Measurements from ENCODE around the gene DLGAP1. TPM values are rescaled to one million over a fixed set of nuclear protein-coding genes. Genes with fewer than 3 reads are reported as not detected.

The DLGAP1 gene
- polyA plus RNA-seq, 4 donors, result 3.9 to 7.5 (median 5.2) TPM

DNA sequence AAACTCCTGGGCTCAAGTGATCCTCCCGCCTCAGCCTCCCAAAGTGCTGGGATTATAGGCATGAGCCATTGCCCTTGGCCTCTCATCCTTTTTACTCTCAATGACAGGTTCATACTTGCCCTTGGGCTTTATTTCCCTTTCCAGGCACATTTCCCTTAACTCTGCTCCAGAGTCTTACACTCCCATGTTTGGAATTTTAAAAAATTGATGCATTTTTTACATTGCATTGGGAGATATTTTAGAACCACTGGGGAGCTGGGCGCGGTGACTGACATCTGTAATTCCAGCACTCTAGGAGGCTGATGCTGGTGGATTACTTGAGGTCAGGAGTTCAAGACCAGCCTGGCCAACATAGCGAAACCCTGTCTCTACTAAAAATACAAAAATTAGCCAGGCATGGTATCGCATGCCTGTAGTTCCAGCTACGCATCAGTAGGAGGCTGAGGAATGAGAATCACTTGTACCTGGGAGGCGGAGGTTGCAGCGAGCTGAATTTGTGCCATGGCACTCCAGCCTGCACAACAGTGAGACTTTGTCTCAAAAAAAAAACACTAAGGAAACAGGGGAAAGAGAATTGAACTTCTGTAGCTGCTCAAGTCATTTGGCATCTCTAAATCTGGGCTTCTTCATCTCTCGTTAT lies 986.9 kb downstream of the DLGAP1 start:
- DNase-seq (ENCODE audit: low read depth in 4 of 4, low spot score in 3 of 4), result no peak

DNA sequence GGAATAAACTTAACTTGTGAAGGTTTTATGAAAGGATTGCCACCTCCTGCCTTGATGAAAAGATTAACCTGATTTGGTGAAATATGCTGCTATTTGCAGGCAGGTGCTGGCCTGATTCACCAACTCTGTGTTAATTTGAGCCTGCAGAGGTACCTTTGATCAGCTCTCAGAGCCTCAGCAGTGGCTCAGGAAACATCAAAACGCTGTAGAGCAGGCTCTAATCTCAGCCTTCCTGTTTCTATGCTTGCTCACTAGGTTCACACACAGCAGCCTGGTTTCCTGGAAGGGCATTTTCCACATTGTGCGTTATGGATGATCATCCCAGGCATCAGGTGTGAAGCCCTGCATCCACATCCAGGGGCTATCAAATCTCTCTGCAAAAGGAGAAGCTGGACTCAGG lies 988.2 kb downstream of the DLGAP1 start:
- no peak for DNase-seq (ENCODE audit: low read depth in 4 of 4, low spot score in 3 of 4)

DNA sequence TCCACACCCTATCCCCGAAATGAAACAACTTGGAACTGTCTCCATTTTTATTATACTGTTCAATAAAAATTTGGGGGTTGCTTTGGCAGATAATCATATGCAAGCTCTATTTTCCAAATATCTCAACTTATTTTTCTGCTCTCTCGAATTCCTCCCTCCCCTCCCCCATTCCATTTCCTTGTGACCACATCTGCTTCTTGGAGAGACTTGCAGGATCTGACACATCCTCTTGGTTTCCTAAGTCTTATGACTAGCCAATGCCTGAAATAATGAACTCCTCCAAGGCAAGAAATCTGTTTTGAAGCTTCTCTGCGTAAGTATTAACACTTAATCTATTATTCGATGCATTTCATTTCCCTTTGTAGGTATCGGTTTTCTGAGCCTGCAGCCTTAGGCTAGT lies 989.1 kb downstream of the DLGAP1 start:
- no peak for DNase-seq (ENCODE audit: low read depth in 4 of 4, low spot score in 3 of 4)

DNA sequence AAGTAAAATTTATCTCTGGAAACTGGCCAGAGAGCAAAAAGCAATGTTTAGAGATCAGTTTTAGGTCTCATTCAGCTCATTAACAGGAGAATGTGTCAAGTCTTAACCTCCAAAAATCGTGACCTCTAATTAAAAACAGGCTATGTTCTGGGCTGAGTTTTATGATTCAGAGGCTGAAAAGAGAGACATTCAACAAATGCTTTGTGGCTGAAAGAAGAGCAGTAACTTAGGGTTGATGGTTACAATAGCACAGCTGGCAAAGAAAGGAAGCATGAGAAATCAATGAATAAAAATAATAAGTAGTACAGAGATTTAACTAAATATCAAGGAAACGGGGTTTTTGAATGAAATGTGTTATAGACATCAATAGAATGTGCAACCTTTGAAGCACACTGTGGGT lies 992.1 kb downstream of the DLGAP1 start:
- no peak for DNase-seq (ENCODE audit: low read depth in 4 of 4, low spot score in 3 of 4)

DNA sequence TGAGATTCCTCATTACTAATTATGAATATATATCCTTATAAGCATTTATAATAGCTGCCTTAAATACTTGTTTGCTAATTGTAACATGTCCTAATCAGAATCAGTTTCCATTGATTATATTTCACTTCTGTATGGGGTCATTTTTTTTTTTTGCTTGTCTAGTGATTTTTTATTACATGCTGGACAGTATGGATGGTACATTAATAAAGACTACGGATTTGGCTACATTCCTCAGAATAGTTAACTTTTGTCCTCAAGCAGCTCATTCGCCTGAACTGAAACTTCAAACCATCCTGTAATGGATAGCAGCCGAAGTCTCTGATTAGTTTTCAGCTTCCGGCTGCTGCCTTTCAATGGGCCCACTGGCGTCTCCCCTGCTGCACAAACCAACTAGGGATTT lies 993.4 kb downstream of the DLGAP1 start:
- no peak for DNase-seq (ENCODE audit: low read depth in 4 of 4, low spot score in 3 of 4)

DNA sequence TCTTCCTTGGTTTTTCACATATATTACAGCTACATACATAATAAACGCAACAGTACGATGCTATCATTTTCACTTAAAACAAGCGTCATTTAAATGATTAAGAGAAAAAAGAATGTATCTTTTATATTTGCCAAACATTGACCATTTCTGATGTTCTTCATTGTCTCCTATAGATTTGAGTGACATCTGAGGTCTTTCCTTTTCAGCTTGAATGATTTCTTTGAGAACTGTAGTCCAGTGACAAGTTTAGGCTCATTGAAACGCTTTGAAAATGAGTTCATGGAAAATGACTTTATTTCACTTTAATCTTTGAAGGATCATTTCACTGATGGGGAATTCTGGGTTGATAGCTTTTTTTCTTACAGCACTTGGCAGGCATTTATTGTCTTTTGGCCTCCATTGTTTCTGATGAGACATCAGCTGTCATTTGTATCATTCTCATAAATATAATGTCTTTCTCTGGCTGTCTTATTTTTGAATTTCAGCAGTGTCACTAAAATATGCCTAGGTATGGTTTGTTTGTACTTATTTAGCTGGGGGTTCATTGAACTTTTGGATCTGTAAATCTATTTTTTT lies 994.2 kb downstream of the DLGAP1 start:
- no peak for DNase-seq (ENCODE audit: low read depth in 4 of 4, low spot score in 3 of 4)

DNA sequence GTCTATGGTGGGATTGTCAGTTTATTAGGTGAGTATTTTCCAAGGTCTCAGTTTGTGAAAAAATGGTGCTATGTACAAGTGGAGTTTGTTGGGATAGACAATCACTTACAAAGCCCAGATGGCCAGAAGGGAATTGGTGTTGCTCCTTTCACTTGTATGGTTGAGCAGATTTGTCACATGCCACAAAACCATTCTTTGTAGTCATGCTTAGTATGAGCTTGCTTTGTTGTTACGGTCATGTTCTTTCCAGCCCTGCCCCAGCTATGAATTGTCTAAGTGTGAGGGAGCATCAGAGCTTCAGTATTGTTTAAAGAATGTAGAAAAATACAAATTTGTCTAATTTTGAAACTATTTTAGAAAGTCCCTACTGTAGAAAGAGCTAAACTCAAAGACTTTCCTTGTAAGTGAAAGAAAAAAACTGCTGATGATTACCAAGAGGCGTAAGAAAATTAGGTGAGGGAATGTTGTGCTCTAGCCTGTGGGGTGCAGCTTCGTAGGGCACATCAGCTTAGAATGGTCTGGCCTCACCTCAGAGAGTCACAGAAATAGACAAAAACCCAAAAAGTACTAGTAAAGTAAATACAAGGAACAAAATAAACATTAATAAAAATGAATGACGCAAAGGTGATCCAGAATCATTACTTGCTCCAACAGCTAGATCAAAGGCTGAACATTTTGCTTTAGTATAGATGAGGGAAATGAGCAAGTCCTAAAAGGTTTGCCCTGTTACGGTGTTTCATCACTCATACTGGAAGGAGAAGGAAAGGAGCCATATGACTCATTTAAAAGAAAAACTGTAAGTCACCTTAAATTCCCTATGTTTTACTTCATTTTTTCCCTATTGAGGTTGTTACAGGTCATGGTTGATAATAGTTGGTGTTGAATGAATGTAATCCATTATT lies 995.9 kb downstream of the DLGAP1 start:
- no peak for DNase-seq (ENCODE audit: low read depth in 4 of 4, low spot score in 3 of 4)

DNA sequence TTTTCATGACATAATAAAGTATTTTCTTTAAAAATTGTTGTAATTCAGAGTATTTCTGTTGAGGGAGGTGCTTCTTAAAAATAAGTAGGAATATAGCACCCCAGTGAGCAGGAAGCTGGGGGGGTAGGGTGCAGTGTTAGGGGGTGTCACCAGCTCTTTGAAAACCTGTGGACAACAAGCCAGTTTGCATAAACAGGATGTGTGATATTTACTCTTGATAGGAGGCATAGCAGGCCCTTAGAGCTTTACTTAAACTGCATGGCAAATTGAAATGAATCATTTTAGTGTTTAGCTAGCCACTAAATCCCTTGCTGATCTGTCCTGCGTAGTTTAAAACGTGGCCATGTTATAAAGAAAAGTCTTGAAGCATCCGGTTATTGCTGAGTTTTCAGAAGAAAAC lies 996.7 kb downstream of the DLGAP1 start:
- DNase-seq (ENCODE audit: low read depth in 4 of 4, low spot score in 3 of 4), result no peak

DNA sequence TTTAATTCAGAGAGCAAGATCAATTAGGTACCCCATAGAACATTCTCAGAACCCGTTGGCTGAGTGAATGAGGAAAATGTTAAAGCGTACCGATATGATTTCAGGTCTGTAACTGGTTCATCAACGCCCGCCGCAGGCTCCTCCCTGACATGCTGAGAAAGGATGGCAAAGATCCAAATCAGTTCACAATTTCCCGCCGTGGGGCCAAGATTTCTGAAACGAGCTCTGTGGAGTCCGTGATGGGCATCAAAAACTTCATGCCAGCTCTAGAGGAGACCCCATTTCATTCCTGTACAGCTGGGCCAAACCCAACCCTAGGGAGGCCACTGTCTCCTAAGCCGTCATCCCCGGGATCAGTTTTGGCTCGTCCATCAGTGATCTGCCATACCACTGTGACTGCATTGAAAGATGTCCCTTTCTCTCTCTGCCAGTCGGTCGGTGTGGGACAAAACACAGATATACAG lies 997.8 kb downstream of the DLGAP1 start:
- no peak for DNase-seq (ENCODE audit: low read depth in 4 of 4, low spot score in 3 of 4)

DNA sequence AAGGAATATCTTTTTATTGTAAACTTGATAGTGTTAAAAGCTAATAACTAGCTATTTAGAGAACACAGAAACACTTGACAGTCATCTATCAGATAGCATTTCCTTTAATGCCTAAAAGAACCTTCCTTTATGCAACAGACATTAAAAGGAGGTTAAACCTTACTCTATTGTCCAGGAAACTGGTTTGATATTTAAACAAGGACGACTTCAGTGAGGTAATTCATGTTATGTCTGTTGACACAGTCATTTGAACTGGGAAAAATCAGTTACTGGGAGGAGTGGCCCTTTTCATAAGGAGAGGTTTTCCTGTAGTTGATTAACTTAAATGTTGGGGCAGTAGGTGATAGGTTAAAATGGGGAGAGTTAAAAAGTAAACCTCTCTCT lies 998.4 kb downstream of the DLGAP1 start:
- no peak for DNase-seq (ENCODE audit: low read depth in 4 of 4, low spot score in 3 of 4)

DNA sequence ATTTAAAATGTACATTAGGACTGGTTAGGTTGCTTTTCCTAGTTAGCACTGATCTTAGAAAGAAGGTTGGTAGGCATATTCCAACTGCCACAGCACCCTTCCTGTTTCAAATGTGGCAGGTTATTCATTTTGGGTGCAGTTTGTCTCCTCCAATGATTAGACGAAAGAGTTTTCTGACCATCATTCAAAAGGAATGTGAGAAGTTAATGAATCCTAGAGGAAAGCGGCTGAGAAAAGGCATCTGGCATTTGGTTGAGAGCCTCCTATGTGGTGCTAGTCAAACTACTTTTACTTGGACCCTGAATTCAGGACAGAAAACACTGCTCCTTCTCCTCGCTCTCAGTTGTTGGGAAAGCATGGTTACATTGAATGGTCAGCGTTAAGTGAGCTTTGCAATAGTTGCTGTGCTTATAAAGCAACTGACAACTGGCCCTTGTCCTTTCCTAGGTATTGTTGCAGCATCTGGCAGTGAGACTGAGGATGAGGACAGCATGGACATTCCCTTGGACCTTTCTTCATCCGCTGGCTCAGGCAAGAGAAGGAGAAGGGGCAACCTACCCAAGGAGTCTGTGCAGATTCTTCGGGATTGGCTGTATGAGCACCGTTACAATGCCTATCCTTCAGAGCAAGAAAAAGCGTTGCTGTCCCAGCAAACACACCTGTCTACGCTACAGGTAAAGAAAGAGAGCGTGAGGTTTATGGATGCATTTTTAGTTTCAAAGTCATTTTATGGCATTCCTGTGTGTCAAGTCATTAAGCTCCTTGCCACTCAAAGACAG lies 999.0 kb downstream of the DLGAP1 start:
- DNase-seq (ENCODE audit: low read depth in 4 of 4, low spot score in 3 of 4), result no peak

DNA sequence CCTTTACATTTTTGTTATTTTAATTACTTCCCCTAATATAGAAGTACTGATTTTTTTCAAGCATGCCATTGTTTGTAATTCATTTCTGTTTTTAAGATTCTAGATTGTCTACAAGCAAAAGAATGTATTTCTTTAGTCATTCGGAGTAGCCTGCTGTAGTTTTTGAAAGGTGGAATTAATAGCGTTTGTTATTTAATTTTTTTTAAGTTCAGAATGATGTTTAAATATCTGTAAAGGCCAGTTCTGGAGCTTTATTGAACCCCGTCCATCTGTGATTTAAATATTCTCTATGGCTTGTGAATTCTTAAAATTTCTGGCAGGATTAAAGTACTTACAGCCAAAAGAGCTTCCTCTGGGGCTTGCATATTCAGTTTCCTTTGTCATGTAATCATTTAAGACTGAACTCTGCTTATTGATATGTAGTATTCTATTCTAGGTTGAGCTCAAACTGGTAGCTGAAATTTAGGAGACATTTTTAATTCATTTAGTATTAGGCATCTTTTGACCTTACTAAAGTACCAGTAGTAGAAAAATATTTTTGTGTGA lies 999.9 kb downstream of the DLGAP1 start:
- DNase-seq (ENCODE audit: low read depth in 4 of 4, low spot score in 3 of 4), result no peak

DNA sequence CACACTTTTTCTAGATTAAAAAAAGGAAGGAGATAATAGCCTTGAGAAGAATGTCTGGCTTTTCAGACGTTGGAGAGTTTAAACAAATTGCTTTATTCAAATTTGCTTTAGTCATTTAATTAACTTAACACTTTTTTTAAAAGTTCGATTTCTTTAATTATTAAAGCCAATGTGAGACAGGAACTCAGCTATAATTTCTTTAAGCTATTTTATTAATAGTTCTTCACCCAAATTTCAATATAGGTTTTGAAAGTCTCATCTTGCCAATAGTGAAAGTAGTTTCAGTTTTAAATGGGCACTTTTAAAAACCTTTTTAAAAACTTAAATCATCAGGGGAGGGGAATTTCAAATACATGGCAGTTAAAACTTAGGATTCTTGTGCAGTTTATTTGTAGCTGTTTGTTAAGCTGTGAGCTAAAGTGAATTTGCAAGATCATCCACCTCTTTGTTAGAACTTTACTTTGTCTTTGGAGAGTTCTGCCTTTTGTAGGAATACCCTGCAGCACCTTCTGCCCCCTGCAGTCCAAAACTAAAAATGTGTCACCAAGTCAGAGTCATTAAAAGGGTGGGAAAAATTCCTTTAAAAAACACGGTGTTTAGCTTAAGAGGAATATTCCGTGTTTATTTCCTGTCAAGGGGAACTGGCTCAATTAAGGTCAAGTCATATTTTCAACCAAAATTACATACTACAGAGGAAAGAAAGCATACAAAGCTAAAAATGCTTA lies 1000.6 kb downstream of the DLGAP1 start:
- DNase-seq (ENCODE audit: low read depth in 4 of 4, low spot score in 3 of 4), result no peak

DNA sequence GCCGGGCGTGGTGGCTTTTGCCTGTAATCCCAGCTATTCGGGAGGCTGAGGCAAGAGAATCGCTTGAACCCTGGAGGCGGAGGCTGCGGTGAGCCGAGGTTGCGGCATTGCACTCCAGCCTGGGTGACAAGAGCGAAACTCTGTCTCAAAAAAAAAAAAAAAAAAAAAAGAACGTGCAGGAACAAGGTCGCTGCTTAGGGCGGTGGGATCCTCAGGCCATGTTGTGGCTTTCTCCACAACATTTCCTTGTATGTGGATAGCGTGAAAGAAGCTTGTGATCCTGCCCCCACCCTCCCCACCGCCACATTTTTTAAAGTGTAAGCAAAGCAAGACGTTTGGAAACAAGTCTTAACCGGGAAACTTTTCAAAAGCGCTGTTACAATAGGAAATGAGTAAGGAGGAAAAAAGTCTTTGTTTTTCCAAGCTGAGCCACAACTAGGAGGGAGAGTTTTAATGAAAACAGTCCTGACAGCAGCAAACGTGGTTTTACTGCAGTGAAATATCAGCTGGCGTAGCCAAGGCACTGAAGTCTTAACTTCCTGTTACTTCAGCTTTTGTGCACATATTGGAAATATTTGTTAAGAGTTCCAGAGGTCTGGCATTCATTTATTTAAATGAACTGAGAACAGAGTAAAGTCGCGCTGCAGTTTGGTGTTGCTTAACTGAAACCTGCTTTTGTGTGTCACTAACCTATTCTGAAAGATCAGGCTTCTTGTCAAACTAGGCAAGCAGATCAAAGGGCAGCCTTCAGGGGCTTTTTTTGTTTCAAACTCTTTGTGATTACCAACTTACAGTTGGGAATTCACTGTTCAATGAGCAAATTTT lies 1001.4 kb downstream of the DLGAP1 start:
- DNase-seq (ENCODE audit: low read depth in 4 of 4, low spot score in 3 of 4), result peak in 2 of 4 donors; percentile 54 to 64

DNA sequence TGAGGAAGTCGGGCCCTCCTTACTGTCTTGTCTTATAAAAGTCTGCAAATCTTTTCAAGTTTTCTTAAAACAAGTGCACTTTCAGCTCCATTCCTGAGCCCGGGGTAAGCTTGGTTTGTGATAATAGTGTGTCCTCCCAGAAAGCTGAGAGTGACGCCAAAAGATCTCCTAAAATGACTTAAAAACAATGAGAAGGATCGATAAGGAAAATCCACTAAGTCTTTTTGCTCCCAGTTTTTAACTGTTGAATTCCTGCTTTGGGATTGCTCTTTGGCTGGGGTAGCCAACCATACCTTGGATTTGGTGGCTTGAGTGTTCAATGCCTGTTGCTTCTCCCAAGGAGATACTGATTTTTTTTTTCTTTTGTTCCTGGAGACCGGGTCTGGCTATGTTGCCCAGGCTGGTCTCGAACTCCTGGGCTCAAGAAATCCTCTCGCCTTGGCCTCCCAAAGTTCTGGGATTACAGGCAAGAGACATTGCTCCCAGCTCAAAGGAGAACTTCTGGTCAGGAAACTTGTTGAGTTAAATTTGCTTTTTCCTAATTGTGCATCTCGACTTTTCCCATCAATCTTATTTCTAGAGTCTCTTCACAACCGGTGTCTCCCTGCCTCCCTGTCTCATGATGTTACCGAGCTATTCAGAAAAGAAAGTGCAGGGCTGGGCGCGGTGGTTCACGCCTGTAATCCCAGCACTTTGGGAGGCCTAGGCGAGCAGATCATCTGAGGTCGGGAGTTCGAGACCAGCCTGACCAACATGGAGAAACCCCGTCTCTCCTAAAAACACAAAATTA lies 1002.2 kb downstream of the DLGAP1 start:
- DNase-seq (ENCODE audit: low read depth in 4 of 4, low spot score in 3 of 4), result no peak

DNA sequence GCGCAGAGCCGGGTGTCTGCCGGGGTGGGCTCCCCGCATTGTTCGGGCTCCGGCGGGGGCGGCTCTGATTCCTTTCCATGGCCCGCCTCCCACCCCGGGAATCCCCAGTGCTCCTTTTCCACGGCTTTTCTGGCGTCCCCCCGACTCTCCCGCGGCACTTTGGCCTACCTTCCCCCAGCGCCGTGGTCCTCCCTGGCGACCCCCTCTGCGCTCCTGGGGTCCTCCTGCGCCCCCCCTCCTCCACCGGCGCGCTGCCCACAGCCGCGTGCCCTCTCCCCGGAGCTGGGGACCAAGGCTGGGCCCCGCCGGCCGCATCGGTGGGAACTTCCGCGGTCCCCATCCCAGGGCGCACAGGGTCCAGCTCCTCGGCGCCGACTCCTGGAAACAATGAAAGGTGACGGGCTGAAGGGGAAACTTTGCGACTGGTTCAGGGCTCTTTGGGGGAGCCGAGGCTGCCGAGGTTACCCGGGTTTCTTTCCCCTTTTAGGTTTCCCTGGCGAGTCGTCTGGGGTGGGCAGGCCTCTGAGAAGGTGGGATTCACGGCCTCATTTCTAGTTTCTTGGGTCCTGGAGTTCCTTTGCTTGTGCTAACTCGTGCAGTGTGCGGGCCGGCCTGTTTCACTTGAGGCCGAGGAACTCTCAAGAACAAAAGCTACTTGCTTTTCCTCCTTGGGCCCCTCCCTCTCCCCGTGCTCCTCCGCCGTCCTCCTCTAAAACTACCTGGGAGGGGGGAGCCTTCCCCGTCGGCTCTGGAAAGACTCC lies 1002.9 kb downstream of the DLGAP1 start:
- DNase-seq (ENCODE audit: low read depth in 4 of 4, low spot score in 3 of 4), result peak in 1 of 4 donors; percentile 52

DNA sequence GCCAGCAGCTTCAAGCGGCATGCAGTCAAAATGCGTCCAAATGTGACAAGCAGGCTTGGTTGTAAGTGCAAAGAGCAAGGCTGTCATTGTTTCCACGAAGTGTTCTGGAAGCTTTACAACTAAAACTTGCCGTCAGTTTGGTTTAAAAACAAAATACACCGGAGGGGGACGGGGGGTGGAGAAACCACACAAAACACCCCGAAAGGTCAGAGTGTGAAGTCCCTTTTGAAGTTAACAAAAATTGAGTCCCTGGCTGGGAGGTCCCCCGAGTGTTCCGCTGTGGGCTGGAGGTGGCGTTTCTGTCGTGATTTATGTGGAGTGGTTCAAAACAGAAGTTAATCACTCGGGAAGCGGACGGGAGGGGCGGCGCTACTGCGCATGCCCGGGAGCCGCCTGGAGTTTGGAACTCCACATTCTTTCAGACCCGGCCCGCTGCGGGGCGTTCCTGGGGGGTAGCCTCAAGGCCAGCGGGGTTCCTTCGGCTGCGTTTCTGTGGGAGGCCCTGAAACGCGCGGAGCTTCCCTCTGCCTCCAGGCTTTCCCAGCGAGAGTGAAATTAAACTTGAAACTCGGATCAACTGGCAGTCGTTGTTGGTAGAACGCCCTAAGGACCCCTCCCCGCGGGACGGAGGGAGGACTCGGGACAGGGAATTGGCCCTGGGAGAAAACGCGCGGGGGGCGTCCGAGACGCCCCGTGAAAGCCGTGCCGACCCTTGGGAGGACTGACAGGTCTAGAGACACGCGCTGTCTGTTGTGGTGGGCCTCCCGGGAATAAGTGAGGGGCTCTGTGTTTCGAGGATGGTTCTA lies 1003.7 kb downstream of the DLGAP1 start:
- peak; percentile 92 to 94 (median 92) for DNase-seq (ENCODE audit: low read depth in 4 of 4, low spot score in 3 of 4)
